ENCODE data around the gene DHRS7C.

Gene DHRS7C

DNA sequence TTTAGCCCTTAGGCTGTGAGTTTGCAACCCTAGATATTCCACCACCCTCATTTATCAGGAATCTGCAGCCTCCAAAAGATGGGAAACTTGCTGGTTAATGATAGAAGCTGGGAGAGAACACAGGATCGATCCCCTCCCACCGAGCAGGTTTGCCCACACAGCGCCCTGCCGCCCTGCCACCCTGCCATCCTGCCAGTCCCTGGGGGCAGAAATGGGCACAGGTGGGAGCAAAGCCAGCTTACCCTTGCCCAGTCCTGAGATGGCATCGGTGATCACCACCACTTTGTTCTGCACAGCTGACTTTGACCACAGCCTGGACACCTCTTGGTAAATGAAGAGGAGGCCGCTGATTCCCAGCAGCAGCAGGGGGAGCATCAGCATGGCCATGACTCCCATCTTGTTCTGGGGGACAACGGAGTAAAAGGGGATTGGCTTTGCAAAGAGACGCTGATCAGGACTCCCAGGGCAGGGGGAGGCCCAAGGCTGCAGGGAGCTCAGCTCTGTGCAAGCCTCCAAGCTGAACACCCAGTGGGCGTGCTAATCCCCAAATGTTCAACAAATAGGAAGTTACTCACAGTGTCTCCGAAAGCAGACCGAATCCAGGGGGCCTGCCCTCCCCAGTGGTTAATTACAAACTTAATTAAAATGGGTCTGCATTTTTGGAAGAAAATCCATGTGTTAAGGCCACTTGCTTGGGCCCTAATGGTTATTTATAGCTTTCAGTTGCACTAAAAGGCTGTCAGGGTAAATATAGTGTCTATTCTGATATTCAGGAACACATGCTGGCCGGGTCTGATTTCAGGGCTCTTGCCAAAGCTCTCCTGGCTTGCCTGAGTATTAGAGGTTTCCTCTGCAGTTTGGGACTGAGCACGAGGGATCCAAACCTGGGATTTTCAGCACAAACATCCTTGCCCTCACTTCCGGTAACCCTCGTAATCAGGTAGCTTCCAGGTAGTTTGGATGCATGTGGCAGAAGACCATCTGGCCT is at the start of gene DHRS7C:
DHRS7C (minus strand) TSS at position 704 of the 988 bp plus-strand sequence; CDS start at position 396, 308 bp downstream.
- DNase-seq = no peak

DNA sequence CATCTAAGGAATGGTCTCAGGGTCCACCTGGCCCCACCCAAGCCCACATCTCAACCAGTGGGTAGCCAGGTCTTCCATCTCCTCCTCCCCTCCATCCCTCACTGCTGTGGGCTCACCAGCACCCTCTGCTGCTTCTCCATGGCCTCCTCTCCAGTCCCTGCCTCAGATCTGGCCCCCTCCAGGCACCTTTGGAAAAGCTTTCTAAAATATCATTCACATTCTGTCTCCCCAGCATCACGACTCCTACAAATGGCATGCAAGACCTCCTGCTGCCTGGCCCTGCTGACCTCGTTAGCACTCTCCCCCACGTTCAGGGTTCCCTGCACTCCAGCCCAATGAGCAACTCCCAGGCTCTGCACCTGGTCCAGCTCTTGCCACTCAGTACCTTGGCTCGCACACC is 48.0 kb upstream of the DHRS7C start:
- no peak for DNase-seq

- no peak for DNase-seq
Observed at GRCh38 chr17:9837551-9838471, 46.4 kb upstream of the DHRS7C start.

- no peak for DNase-seq
Observed at GRCh38 chr17:9833922-9834321, 42.5 kb upstream of the DHRS7C start.

DNA sequence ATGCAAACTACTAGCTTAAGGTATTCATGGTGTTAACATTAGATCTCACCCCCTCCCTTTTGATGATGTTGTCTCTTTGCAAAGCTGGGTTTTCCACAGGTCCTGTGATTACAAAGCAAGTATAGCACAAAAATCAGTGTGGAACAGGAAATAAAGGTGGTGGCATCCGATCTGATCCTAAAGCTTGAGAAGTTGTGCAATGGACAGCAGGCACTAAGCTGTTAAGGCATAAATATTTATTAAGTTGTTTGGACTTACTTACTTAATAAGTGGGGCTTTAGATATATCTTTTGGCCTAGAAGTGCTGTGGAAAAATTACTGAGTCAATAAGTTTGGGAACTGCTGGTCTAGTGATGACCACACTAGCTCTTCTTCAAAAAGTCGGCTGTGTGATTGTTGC is 39.3 kb upstream of the DHRS7C start:
- no peak for DNase-seq

DNA sequence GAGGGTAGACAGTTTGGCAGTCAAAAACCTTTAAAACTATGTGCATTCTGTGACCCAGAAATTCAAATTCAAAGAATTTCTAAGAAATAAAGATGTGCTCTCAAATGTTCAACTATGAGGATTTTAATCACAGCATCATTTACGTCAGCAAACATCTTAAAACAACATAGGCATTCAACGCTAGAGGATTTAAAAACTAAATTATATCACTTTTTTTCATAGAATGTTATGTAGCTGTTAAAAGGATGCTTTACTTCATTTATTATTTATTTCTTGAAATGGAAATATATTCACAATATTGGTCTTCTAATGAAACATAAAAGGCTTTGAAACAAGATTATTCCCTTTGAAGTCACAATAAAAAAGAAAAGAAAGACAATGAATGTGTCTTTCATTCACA is 38.0 kb upstream of the DHRS7C start:
- DNase-seq = no peak

DNA sequence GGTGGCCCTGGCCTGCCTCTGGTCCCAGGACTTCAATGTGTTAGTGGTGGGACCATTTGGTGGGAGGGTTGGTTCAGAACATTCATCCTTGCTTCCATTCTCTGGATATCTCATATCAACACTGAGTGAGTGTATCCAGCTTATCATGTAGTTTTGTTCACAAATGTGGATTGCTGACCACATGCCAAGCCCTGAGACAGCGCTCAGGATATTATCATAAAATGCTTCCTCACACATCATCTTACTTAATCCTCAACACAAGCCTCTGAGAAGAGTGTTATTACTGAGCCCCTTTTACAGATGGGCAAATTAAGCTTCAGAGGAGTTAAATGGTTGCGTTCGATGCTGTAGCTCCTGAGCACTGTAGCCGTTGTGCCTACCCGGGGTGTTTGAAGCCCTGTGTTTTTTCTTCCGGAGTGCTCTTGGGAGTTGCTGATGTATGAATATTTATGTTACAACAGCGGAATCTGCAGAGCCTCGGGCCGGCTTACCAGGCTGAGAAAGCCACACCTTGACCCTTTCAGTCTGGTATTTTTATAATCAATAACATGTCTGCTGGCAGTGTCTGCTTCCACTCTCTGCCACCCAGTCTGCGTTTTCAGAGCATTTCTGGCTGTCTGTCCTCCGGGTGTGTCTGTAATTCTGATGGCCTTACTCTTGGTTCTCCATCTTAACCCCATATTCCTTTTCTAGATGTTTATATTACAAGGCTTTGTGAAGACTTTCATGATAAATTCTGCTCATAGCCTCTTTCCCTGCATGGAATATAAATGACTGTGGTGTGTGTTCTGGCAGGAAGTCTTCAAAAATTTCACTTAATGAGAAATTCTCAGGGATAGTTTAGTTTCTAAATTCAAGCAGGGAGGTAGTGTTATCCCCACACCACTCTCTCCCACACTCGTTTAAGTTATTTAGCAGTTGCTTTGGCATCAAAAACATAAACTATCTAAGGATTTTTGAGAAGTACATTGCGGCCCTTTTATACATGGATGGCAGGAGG is 37.2 kb upstream of the DHRS7C start:
- DNase-seq = no peak

- DNase-seq = no peak
Observed at GRCh38 chr17:9825641-9826150, 34.3 kb upstream of the DHRS7C start, which contains the start of gene GLP2R. Gene GLP2R (plus strand): TSS chr17:9825924. CDS start chr17:9826064, 140 bp downstream.

DNA sequence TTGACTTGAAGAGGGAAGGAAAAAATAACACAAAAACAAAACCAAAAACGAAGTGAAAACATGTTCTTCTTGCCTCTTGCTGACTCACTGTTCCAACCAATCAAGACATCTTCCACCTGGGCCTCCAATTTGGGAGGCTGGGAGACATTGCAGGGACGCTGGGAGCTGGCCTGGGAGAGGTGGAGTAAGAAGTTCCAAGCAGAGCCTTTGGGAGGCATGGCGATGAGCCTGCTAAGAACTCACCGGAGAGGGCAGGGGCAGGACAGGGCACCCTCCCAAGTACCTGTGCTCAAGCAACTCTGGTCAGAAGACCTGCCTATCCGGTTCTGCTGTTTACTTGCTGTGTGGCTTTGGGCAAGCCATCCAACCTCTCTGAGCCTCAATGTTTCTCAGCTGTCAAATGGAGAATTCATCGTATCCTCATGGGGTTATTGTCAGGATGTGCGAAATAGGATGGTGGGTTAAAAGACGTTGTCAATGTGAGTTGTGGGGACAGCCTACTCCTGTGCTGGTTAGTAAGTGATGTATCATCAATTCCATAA is 33.5 kb upstream of the DHRS7C start:
- no peak for DNase-seq

GRCh38 chr17:9824094-9824493 is 32.7 kb upstream of the DHRS7C start:
- DNase-seq = no peak

DNA sequence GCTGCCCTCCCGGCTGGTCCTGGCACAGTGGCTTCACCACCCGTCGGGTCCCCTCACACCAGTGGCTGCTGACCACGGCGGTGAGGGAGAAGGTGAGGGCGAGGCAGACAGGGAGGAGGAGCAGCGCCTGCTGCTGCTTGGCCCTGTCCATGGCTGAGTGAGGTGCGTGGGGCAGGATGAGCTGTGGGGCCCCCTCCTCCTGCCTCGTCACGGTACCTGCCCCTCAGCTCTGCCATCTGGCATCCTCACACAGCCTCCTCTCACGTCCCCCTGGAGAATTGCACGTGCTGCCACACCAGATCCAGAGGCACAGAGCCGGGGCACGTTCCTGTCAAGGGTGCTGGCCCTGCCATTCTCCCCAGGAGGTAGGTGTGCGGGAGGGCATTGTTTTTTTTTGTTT is 30.5 kb upstream of the DHRS7C start, which contains the start of gene GSG1L2:
GSG1L2 (minus strand) TSS at position 159 of the 400 bp plus-strand sequence; CDS start at position 151, 8 bp downstream.
- no peak for DNase-seq

DNA sequence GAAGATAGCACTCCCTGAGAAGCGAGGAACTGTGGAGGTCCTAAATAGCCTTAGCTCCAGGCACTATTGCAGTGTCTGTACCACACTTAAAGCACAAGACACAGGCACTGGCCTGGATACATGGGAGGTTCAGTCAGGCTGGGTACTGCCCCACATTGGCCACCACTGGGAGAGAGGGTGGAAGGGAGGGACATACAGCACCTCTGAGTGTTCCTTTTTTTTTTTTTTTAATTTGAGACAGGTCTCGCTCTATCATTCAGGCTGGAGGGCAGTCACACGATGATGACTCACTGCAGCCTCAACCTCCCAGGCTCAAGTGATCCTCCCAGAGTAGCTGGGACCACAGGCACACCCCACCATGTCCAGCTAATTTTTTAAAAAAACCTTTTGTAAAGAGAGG is 29.1 kb upstream of the DHRS7C start:
- no peak for DNase-seq

DNA sequence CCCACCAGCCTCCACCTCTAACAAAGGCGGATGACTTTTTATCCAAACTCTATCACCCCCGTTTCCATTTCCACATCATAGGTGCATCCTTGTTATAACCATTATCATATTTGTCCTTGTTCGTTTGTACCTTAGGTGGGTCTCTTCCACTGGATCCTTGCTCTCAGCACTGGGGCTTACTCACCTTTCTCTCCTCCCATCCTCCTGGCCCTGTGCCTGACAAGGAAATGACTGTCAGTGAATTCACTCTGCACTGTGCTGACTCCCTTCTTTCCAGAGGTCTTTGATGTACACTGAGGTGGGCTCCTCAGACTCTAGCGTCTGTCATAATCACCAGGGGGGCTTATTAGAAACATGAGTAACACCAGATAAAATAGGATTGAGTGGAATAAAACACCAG is 27.4 kb upstream of the DHRS7C start:
- DNase-seq = no peak

- no peak for DNase-seq
Observed at GRCh38 chr17:9817086-9817485, 25.7 kb upstream of the DHRS7C start.

- DNase-seq = no peak
Observed at GRCh38 chr17:9816472-9816871, 25.1 kb upstream of the DHRS7C start.

DNA sequence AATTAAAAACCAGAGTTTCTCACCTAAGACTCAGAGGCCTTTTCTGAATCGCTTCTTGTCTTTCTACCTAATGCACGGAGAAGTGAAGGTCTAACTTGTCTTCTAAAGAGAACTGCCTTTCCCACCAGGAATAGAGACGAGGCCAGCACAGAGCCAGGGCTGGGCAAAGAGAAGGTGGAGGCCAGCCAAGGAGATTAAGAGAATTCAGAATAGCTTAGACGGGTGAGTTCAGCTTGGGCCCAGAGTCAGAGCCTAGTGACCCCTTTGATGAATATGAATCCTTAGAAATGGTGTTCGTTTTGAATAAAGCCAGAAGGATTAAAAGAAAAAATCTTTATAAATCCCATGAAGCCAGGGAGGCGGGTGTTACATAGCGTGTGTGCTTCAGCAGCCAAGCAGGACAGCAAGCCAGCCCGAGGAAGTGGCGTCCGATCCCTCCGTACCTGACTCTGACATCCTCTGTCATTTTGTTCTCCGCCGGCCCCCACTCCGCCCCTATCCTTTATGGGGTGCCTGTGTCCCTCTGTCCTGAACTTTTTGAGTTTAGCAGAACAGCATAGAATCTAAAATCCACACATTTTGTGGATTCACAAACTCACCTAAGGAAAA is 23.0 kb upstream of the DHRS7C start:
- DNase-seq = no peak

- no peak for DNase-seq
Observed at GRCh38 chr17:9813166-9813565, 21.8 kb upstream of the DHRS7C start.

- no peak for DNase-seq
Observed at GRCh38 chr17:9811537-9811936, 20.1 kb upstream of the DHRS7C start.

DNA sequence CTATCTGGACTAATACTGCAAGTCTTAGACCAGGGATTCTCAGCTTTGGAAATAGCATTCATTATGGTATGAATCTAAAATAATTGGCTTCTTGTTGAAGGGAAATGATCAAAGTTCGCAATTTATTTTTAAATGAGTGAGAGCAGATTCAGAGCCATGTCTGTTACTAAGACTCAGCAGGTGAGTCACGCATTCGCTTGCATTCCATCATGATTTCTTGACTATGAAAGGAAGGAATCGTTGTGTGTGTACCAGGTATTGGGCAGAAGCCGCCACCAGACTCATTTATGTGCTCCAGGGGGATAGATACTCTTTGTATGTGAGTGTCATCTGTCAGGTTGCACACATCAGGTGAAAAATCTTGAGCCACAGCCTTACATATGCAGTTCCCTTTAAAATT is 19.7 kb upstream of the DHRS7C start:
- no peak for DNase-seq

GRCh38 chr17:9810100-9810949 is 18.9 kb upstream of the DHRS7C start:
- DNase-seq = no peak
